Uterus (tissue), 4 donors: ENCODE measurements around the gene TRNP1. TPM values are rescaled to one million over a fixed set of nuclear protein-coding genes. Genes with fewer than 3 reads are reported as not detected.

ENCODE experiments used
- DNase-seq, 2 donors: peaks; one replicate each; pipeline ENCODE4 v3.0.0-alpha.2; 2019 to 2020
- H3K27ac ChIP-seq, 2 donors: fragments of 200-600 bp; sonication (generic); 1 replicate in 1 of 2; 2 replicates in 1 of 2; pipeline ENCODE4 v1.5.1; 2016 to 2018
- H3K27me3 ChIP-seq, 2 donors: fragments of 200-600 bp; sonication (generic); one replicate each; pipeline ENCODE4 v1.5.1; 2018 to 2019; ENCODE audit warnings: control low read depth in 1 of 2
- H3K36me3 ChIP-seq, 2 donors: fragments of 200-600 bp; sonication (generic); one replicate each; pipeline ENCODE4 v1.5.1; 2019; ENCODE audit warnings: control low read depth in 1 of 2
- H3K4me1 ChIP-seq, 2 donors: fragments of 200-600 bp; sonication (generic); one replicate each; pipeline ENCODE4 v1.5.1; 2018 to 2019; ENCODE audit warnings: control low read depth in 1 of 2
- H3K4me3 ChIP-seq, 2 donors: fragments of 200-600 bp; sonication (generic); 1 replicate in 1 of 2; 2 replicates in 1 of 2; pipeline ENCODE4 v1.5.1; 2018 to 2019; ENCODE audit warnings: mild to moderate bottlenecking in 1 of 2
- H3K9me3 ChIP-seq, 2 donors: fragments of 200-600 bp; sonication (generic); one replicate each; pipeline ENCODE4 v1.5.1; 2019; ENCODE audit warnings: control low read depth in 1 of 2
- CTCF ChIP-seq, 4 experiments: fragments of 200-600 bp in 2 of 4; fragments of 450-650 bp in 2 of 4; sonication (generic) in 2 of 4; IDR thresholded peaks; one replicate each; pipeline ENCODE4 v1.5.1; 2016 to 2019; ENCODE audit warnings: antibody characterized with exemption in 4 of 4, mild to moderate bottlenecking in 2 of 4, moderate library complexity in 1 of 4
- POLR2A ChIP-seq, 2 donors: fragments of 450-650 bp; IDR thresholded peaks; one replicate each; pipeline ENCODE4 v1.6.1; 2016; ENCODE audit warnings: antibody characterized with exemption in 2 of 2, mild to moderate bottlenecking in 1 of 2, moderate library complexity in 1 of 2
- intact Hi-C: fragments of 100-400 bp; cut with DNase I; formaldehyde crosslinking; loops from one replicate; pipeline ENCODE4 v1.15.1; 2023; ENCODE audit warnings: low total_unique reads
- total RNA-seq, 4 donors: library from RNA; depleted of rRNA in 3 of 4; stranded (reverse); fragments of >200 nt in 3 of 4; gene quantifications; one replicate each; pipeline versions ENCODE4 v1.1.0 to v1.2.4, GENCODE V29; 2014 to 2023
- donor health status: DM: yes; HTN: yes; CAD: no.

TRNP1 gene
- total RNA-seq, 4 donors from 2014 or later: 1.5 to 11.9 (median 7.2) TPM

GRCh38 chr1:26971590-26971989, 21.9 kb upstream of the TRNP1 start:
- H3K4me3 ChIP-seq: no peak overlapping the region
- no peaks in the 10 kb centered on the region for H3K4me1 ChIP-seq
- no peaks in the 10 kb centered on the region for H3K27me3 ChIP-seq
- DNase-seq: no peak
- H3K27ac ChIP-seq: no peak overlapping the region
- H3K9me3 ChIP-seq: no peaks in the 10 kb centered on the region
- TF ChIP-seq POLR2A (IDR thresholded peaks at IDR 0.05) (no peak), CTCF (IDR thresholded peaks at IDR 0.05) (no peak)
- no peaks in the 10 kb centered on the region for H3K36me3 ChIP-seq
- intact Hi-C loops: no loop called here

GRCh38 chr1:26972390-26972789, 21.1 kb upstream of the TRNP1 start:
- no peak for TF ChIP-seq POLR2A (IDR thresholded peaks at IDR 0.05)
- TF ChIP-seq CTCF (IDR thresholded peaks at IDR 0.05): no peak
- Histone ChIP-seq H3K27ac (no peak overlapping the region), H3K4me1 (no peaks in the 10 kb centered on the region), H3K9me3 (no peaks in the 10 kb centered on the region), H3K4me3 (no peak overlapping the region), H3K36me3 (no peaks in the 10 kb centered on the region), H3K27me3 (no peaks in the 10 kb centered on the region)
- intact Hi-C loops: no loop called here
- DNase-seq: no peak

GRCh38 chr1:26972821-26973220, 20.7 kb upstream of the TRNP1 start:
- TF ChIP-seq CTCF (IDR thresholded peaks at IDR 0.05) (no peak), POLR2A (IDR thresholded peaks at IDR 0.05) (no peak)
- no peaks in the 10 kb centered on the region for H3K27me3 ChIP-seq
- no peak overlapping the region for H3K4me3 ChIP-seq
- no peaks in the 10 kb centered on the region for H3K36me3 ChIP-seq
- H3K9me3 ChIP-seq: no peaks in the 10 kb centered on the region
- no peak for DNase-seq
- no peaks in the 10 kb centered on the region for H3K4me1 ChIP-seq
- no peak overlapping the region for H3K27ac ChIP-seq
- intact Hi-C loops: no loop called here

- TF ChIP-seq POLR2A (IDR thresholded peaks at IDR 0.05) (no peak), CTCF (IDR thresholded peaks at IDR 0.05) (no peak)
- Histone ChIP-seq H3K4me3 (no peak overlapping the region), H3K4me1 (no peaks in the 10 kb centered on the region), H3K27ac (no peak overlapping the region), H3K9me3 (no peaks in the 10 kb centered on the region), H3K27me3 (no peaks in the 10 kb centered on the region), H3K36me3 (no peaks in the 10 kb centered on the region)
- intact Hi-C loops: no loop called here
- DNase-seq: no peak
Measured at GRCh38 chr1:26976621-26977510, 16.6 kb upstream of the TRNP1 start.

GRCh38 chr1:26978901-26979300, 14.6 kb upstream of the TRNP1 start:
- DNase-seq: no peak

More at GRCh38 chr1:26978901-26979300, 14.6 kb upstream of the TRNP1 start:
- H3K4me1 ChIP-seq: no peaks in the 10 kb centered on the region
- no peaks in the 10 kb centered on the region for H3K36me3 ChIP-seq
- TF ChIP-seq POLR2A (IDR thresholded peaks at IDR 0.05) (no peak), CTCF (IDR thresholded peaks at IDR 0.05) (no peak)
- intact Hi-C loops: no loop called here
- H3K4me3 ChIP-seq: no peak overlapping the region
- no peak overlapping the region for H3K27ac ChIP-seq
- no peaks in the 10 kb centered on the region for H3K9me3 ChIP-seq
- no peaks in the 10 kb centered on the region for H3K27me3 ChIP-seq
